ENCODE measurements around the gene TAF4. TPM values are rescaled to one million over a fixed set of nuclear protein-coding genes. Genes with fewer than 3 reads are reported as not detected.

TAF4 gene
- total RNA-seq, 2 experiments from 2014 or later, result 18.0 to 20.0 TPM

DNA sequence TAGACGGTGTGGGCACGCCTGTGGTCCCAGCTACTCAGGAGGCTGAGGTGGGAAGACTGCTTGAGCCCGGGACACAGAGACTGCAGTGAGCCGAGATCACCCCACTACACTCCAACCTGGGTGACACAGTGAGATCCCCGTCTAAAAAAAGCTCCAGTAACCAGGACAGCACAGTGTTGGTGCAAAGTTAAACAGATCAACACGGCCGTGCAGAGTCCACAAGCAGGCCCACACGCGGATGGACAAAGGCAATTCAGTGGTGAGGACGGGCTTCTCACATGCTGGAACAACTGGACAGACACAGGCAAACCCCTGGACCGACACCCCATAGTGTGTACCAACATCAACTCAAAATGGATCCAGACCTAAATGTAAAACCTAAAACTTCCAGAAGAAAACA lies 41.7 kb downstream of the TAF4 start:
- no peak overlapping the region for H3K27ac Mint-ChIP-seq
- POLR2A ChIA-PET, result no interaction called here

GRCh38 chr20:62022575-62023139 lies 43.0 kb downstream of the TAF4 start:
- no peaks in the 10 kb centered on the region for H3K36me3 Mint-ChIP-seq (ENCODE audit: low read depth)
- CTCF ChIA-PET, result no interaction called here

More for the DNA sequence above, 41.7 kb downstream of the TAF4 start:
- Mint-ChIP-seq H3K36me3 (ENCODE audit: low read depth) (no peaks in the 10 kb centered on the region), H3K4me3 (no peak overlapping the region), H3K27me3 (no peaks in the 10 kb centered on the region), H3K9me3 (no peaks in the 10 kb centered on the region), H3K4me1 (no peaks in the 10 kb centered on the region)
- CTCF ChIA-PET, result no interaction called here
- no peak for DNase-seq

GRCh38 chr20:62021793-62022385 lies 43.8 kb downstream of the TAF4 start:
- no peaks in the 10 kb centered on the region for H3K27me3 Mint-ChIP-seq
- ChIA-PET CTCF (no interaction called here), POLR2A (interaction anchor here (0.7 kb wide), 1 partner anchor 33 kb away, joined by 3 read pairs; no protein-coding TSS in a partner anchor)
- no peak overlapping the region for H3K4me3 Mint-ChIP-seq
- no peak overlapping the region for H3K27ac Mint-ChIP-seq
- no peaks in the 10 kb centered on the region for H3K9me3 Mint-ChIP-seq
- no peak for DNase-seq
- no peaks in the 10 kb centered on the region for H3K4me1 Mint-ChIP-seq
- H3K36me3 Mint-ChIP-seq (ENCODE audit: low read depth), result no peaks in the 10 kb centered on the region

More at GRCh38 chr20:62022575-62023139, 43.0 kb downstream of the TAF4 start:
- no peaks in the 10 kb centered on the region for H3K27me3 Mint-ChIP-seq
- H3K4me1 Mint-ChIP-seq, result no peaks in the 10 kb centered on the region
- no peaks in the 10 kb centered on the region for H3K9me3 Mint-ChIP-seq
- no peak for DNase-seq
- no peak overlapping the region for H3K4me3 Mint-ChIP-seq
- H3K27ac Mint-ChIP-seq, result no peak overlapping the region
- POLR2A ChIA-PET, result interaction anchor here (0.7 kb wide), 1 partner anchor 34 kb away, joined by 3 read pairs; no protein-coding TSS in a partner anchor

- H3K4me3 Mint-ChIP-seq, result no peak overlapping the region
- ChIA-PET CTCF (no interaction called here), POLR2A (no interaction called here)
- H3K4me1 Mint-ChIP-seq, result no peaks in the 10 kb centered on the region
- no peaks in the 10 kb centered on the region for H3K9me3 Mint-ChIP-seq
- H3K27me3 Mint-ChIP-seq, result no peaks in the 10 kb centered on the region
- DNase-seq, result no peak
- H3K27ac Mint-ChIP-seq, result no peak overlapping the region
- H3K36me3 Mint-ChIP-seq (ENCODE audit: low read depth), result no peaks in the 10 kb centered on the region
These were observed 44.6 kb downstream of the TAF4 start for GRCh38 chr20:62020935-62021701.

DNA sequence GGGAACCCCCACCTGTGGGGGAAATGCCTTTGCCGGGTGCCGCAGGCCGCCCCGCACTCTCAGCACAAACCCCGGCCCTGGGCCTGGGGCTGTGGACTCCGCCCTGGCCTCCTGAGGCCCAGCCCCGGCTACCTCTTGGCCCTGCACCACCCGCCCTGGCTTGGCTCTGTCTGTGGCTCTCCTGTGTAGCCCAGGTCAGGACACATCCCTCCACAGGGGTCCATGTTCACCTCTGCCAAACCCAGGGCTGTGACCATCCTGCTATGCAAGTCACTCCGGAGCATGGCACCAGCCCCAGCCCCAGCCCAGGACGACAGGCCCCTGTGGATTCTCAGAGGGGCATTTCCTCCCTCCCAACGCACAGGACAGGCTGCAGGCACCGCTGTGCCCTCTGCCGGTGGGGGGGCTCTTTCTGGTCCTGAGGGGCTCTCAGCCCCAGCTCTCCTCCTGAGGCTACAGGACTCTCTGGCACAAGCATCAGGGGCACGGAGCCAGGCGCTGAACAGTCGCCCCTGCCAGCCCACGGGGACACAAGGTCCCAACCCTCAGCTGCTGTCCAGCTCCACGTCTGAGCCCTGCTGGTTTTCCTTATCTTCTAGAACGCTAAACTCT lies 45.7 kb downstream of the TAF4 start:
- Mint-ChIP-seq H3K27me3 (no peaks in the 10 kb centered on the region), H3K27ac (no peak overlapping the region), H3K4me3 (no peak overlapping the region), H3K36me3 (ENCODE audit: low read depth) (no peaks in the 10 kb centered on the region), H3K9me3 (no peaks in the 10 kb centered on the region), H3K4me1 (no peaks in the 10 kb centered on the region)
- POLR2A ChIA-PET, result no interaction called here
- CTCF ChIA-PET, result no interaction called here
- no peak for DNase-seq

DNA sequence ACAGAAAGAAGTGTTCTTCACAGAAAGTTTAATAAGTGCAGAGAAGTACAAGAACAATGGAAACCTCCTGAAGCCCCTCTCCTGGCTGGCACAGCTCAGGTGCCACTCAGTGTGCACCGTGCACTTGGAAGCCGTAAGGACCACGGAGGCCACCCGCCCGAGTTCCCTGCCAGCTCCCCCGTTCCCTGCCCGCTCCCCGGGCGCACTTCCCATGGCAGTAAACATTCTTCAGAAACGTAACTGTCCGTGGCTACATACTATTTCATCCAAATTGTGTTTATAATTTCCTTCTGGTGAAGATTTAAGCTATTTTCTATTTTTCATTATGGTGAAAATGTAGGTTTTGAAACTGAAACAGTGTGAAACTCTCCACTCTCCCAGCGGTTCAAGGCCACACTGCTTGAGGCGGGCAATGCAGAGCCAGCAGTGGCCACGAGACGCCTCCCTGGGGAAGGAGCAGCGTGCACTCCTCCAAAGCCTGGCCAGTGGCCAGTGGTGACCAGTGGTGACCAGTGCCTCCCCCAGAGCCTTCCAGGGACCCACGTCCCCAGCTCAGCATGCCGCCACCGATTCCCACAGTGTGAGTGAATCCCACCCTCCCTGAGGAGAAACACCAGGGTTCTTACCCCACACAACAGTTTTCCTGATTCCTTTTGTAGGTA lies 46.4 kb downstream of the TAF4 start:
- H3K36me3 Mint-ChIP-seq (ENCODE audit: low read depth), result no peaks in the 10 kb centered on the region
- H3K27me3 Mint-ChIP-seq, result no peaks in the 10 kb centered on the region
- no peak overlapping the region for H3K4me3 Mint-ChIP-seq
- H3K9me3 Mint-ChIP-seq, result no peaks in the 10 kb centered on the region
- ChIA-PET CTCF (no interaction called here), POLR2A (no interaction called here)
- H3K4me1 Mint-ChIP-seq, result no peaks in the 10 kb centered on the region
- no peak for DNase-seq
- no peak overlapping the region for H3K27ac Mint-ChIP-seq

DNA sequence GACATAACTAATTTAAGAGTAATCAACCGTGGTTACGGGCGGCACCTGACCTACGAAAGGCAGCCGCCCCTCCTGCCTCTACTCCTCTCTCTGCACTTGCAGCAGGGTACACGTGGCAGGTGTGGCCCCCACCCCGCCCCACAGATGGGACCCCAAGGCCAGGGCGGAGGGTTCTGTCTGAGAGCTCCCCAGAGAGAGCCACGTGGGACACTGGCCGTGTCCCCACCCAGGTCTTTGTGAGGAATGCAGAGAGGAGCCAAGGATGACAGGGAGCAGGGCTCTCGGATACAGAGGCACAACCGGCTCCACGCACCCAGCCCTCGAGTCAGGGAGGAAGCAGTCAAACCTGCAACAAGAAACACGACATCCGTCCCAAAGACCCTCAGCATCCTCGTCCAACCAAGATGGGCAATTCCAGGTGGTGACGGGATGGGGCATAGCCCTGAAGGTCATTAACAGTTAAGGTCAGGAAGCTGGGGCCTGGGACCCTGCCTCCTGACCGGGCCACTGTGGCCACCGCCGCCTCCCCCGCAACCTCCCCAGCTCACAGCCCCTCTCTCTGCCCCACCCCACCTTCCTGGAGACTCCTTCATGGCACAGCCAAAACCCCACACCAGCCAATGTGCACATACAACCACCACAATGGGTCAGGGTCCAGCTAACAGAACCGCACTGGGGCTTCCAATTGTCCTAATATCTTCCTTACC lies 47.1 kb downstream of the TAF4 start:
- POLR2A ChIA-PET, result no interaction called here
- no peaks in the 10 kb centered on the region for H3K36me3 Mint-ChIP-seq (ENCODE audit: low read depth)
- no peak for DNase-seq
- H3K27ac Mint-ChIP-seq, result no peak overlapping the region
- H3K4me3 Mint-ChIP-seq, result no peak overlapping the region
- H3K4me1 Mint-ChIP-seq, result no peaks in the 10 kb centered on the region
- H3K9me3 Mint-ChIP-seq, result no peaks in the 10 kb centered on the region
- CTCF ChIA-PET, result no interaction called here
- no peaks in the 10 kb centered on the region for H3K27me3 Mint-ChIP-seq

- POLR2A ChIA-PET, result interaction anchor here (0.9 kb wide), 1 partner anchor 126 kb away, joined by 3 read pairs; no protein-coding TSS in a partner anchor
These were observed 50.0 kb downstream of the TAF4 start for GRCh38 chr20:62015540-62016288.

DNA sequence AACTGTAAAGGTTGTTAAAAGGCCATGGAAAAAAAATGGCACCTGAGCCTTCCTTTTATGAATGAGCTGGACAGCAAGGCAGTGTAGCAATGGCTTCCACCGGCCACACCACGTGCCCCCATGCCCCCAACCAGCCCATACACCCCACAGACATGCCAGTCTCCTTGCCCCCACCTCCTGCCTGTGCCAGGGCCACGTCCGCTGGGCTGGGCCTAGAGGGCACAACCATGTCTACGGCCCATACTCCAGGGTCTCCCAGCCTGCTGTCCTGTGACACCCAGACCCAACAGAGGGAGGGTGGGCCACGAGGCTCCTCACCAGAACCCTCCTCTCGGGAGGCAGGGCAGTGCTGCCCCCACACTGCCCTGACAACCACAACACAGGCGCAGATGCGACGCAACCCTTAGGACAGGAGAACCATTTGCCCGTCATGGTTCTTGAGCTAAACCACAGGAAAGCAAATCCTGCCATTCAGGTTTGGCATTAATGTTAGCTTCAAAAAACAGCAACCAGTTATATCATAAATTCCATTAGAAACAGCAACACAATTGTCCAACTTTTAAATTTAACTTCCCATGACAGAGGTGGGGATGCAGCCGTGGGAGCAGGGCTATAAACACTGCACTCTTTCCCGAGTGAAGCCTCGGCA lies 50.7 kb downstream of the TAF4 start:
- Mint-ChIP-seq H3K27ac (no peak overlapping the region), H3K27me3 (no peaks in the 10 kb centered on the region), H3K9me3 (no peaks in the 10 kb centered on the region), H3K4me3 (no peak overlapping the region), H3K4me1 (peaks cover 4% of the 10 kb centered on the region), H3K36me3 (ENCODE audit: low read depth) (peaks cover 8% of the 10 kb centered on the region)
- POLR2A ChIA-PET, result interaction anchor here (0.9 kb wide), 1 partner anchor 127 kb away, joined by 3 read pairs; no protein-coding TSS in a partner anchor
- DNase-seq, result no peak
- CTCF ChIA-PET, result no interaction called here

More at GRCh38 chr20:62015540-62016288, 50.0 kb downstream of the TAF4 start:
- Mint-ChIP-seq H3K27ac (no peak overlapping the region), H3K9me3 (no peaks in the 10 kb centered on the region), H3K27me3 (no peaks in the 10 kb centered on the region), H3K4me3 (no peak overlapping the region), H3K36me3 (ENCODE audit: low read depth) (peaks cover 8% of the 10 kb centered on the region), H3K4me1 (peaks cover 4% of the 10 kb centered on the region)
- CTCF ChIA-PET, result no interaction called here
- no peak for DNase-seq

- ChIA-PET POLR2A (no interaction called here), CTCF (no interaction called here)
- Mint-ChIP-seq H3K27me3 (no peaks in the 10 kb centered on the region), H3K9me3 (no peaks in the 10 kb centered on the region), H3K4me3 (no peak overlapping the region), H3K4me1 (peaks cover 4% of the 10 kb centered on the region), H3K36me3 (ENCODE audit: low read depth) (peaks cover 8% of the 10 kb centered on the region), H3K27ac (no peak overlapping the region)
- DNase-seq, result no peak
These were observed 51.2 kb downstream of the TAF4 start for GRCh38 chr20:62014488-62014775.

- POLR2A ChIA-PET, result no interaction called here
- peaks cover 19% of the 10 kb centered on the region for H3K36me3 Mint-ChIP-seq (ENCODE audit: low read depth)
- DNase-seq, result no peak
- H3K9me3 Mint-ChIP-seq, result no peaks in the 10 kb centered on the region
- CTCF ChIA-PET, result no interaction called here
- H3K27ac Mint-ChIP-seq, result no peak overlapping the region
- H3K27me3 Mint-ChIP-seq, result no peaks in the 10 kb centered on the region
- H3K4me3 Mint-ChIP-seq, result no peak overlapping the region
- peaks cover 4% of the 10 kb centered on the region for H3K4me1 Mint-ChIP-seq
These were observed 53.0 kb downstream of the TAF4 start for GRCh38 chr20:62012631-62013030.
